ENCODE data around the gene PLXNA1.

PLXNA1 gene

DNA sequence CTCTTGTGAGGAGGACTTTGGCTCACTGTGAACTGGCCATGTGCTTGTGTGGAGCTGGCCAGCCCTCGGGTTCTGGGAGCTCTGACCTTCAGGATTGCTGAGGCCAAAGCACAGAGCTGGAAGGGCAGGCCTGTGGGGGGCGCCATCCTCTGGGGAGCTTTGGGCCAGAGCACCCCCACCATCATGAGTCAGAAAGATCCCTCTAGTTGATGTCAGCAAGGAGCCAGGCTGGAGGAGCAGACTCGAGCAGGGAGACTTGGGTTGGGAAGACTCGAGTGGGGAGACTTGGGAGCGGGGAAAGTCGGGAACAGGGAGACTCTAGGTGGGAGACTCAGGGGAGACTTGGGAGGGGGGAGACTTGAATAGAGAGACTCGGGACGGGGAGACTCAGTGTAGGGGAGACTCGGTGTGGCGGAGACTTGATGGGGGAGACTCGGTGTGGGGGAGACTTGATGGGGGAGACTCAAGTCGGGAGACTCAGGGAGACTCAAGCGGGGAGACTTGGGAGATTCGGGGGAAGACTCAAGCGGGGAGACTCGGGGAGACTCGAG is 37.7 kb upstream of the PLXNA1 start:
- no peaks in the 10 kb centered on the region for H3K27me3 Mint-ChIP-seq (ENCODE audit: low read depth)
- H3K36me3 Mint-ChIP-seq (ENCODE audit: low read depth): no peaks in the 10 kb centered on the region
- H3K27ac Mint-ChIP-seq: no peak overlapping the region
- H3K4me1 Mint-ChIP-seq (ENCODE audit: low read depth): peaks cover 3% of the 10 kb centered on the region
- no peak overlapping the region for H3K4me3 Mint-ChIP-seq
- no peak for DNase-seq (ENCODE audit: low spot score)
- no peaks in the 10 kb centered on the region for H3K9me3 Mint-ChIP-seq

DNA sequence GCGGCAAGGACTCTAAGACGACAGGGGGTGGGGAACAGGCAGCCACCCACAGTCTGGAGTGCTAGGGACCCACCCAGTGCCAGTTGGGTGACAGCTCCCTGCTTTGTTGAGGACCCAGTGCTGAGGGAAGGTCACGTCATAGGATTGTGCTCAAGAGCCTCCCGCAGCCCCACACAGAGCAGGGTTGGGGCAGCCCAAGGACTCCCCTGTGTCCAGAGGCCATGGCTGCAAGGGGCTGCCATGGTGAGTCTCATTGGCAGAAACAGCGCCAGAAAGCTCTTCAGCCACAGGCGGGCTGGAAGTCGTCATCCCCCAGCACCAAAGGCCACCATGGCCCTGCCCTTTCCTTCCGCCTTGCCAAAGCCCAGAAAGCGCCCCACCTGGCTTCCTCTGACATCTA is 37.0 kb upstream of the PLXNA1 start:
- H3K4me3 Mint-ChIP-seq: no peak overlapping the region
- no peak overlapping the region for H3K27ac Mint-ChIP-seq
- H3K36me3 Mint-ChIP-seq (ENCODE audit: low read depth): no peaks in the 10 kb centered on the region
- peaks cover 3% of the 10 kb centered on the region for H3K4me1 Mint-ChIP-seq (ENCODE audit: low read depth)
- no peaks in the 10 kb centered on the region for H3K27me3 Mint-ChIP-seq (ENCODE audit: low read depth)
- no peak for DNase-seq (ENCODE audit: low spot score)
- H3K9me3 Mint-ChIP-seq: no peaks in the 10 kb centered on the region

DNA sequence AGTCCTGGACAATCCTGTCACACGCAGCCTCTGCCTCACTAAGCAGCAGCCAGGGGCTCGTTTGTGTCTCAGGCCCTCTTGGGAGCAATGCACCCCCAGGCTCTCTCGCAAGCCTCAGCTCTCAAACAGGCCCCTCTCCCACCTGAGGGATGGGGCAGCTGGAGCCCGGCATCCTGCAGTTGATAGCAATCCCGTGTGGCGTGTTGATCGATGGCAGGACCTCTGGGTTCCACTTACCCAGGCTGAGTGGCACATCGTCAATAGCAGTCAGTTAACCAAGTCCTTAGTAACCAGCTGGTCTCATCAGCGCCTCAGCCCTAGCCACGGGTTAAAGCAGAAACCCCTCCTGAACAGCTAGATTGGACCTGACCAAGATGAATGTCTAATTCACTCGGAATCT is 36.5 kb upstream of the PLXNA1 start:
- Mint-ChIP-seq H3K9me3 (no peaks in the 10 kb centered on the region), H3K4me1 (ENCODE audit: low read depth) (peaks cover 3% of the 10 kb centered on the region), H3K27ac (no peak overlapping the region), H3K4me3 (no peak overlapping the region), H3K27me3 (ENCODE audit: low read depth) (no peaks in the 10 kb centered on the region), H3K36me3 (ENCODE audit: low read depth) (no peaks in the 10 kb centered on the region)
- DNase-seq (ENCODE audit: low spot score): no peak

DNA sequence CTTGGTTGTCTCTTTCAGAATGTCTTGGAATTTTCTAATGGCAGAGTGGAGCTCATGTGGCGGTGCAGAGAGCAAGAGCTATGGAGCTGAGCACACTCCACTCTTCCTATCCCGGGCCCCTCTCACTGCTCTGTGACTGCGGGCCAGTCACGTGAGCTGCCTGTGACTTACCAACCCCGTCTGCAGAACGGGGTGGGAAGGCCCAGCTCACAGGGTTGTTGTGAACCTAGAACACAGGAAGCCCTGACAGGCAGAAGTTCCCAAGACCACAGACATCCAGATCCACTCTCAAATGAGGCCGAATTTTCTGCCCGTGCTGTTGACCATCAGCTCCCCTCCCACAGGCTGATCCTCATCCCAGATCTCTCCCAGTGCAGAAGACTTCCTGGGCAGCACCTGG is 35.5 kb upstream of the PLXNA1 start:
- Mint-ChIP-seq H3K36me3 (ENCODE audit: low read depth) (no peaks in the 10 kb centered on the region), H3K4me1 (ENCODE audit: low read depth) (peaks cover 3% of the 10 kb centered on the region), H3K27me3 (ENCODE audit: low read depth) (no peaks in the 10 kb centered on the region), H3K27ac (no peak overlapping the region), H3K9me3 (no peaks in the 10 kb centered on the region), H3K4me3 (no peak overlapping the region)
- no peak for DNase-seq (ENCODE audit: low spot score)

DNA sequence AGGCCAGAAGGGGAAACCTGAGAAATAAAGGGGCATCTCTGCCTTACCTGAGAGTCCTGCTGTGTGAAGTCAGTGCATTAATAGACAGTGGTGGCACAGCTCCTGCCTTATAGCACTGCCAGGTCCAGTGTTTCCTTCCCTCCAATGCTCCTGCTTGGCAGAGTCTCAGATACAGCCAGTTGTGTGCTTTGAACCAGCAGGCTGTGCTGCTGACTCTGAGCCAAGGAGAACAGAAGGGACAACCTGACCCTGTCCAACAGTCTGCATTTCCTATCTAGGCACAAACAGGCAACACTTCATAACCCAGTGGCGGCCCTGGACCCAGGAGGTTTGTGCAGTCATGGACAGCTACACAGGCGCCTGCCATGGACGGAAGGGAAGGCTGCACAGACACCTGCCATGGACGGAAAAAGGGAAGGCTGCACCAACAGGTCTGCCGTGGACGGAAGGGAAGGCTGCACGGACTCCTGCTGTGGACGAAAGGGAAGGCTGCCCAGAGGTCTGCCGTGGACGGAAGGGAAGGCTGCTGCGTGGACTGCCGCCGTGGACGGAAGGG is 33.9 kb upstream of the PLXNA1 start:
- no peak overlapping the region for H3K4me3 Mint-ChIP-seq
- H3K9me3 Mint-ChIP-seq: no peaks in the 10 kb centered on the region
- DNase-seq (ENCODE audit: low spot score): no peak
- H3K4me1 Mint-ChIP-seq (ENCODE audit: low read depth): peaks cover 3% of the 10 kb centered on the region
- no peak overlapping the region for H3K27ac Mint-ChIP-seq
- no peaks in the 10 kb centered on the region for H3K36me3 Mint-ChIP-seq (ENCODE audit: low read depth)
- H3K27me3 Mint-ChIP-seq (ENCODE audit: low read depth): no peaks in the 10 kb centered on the region

DNA sequence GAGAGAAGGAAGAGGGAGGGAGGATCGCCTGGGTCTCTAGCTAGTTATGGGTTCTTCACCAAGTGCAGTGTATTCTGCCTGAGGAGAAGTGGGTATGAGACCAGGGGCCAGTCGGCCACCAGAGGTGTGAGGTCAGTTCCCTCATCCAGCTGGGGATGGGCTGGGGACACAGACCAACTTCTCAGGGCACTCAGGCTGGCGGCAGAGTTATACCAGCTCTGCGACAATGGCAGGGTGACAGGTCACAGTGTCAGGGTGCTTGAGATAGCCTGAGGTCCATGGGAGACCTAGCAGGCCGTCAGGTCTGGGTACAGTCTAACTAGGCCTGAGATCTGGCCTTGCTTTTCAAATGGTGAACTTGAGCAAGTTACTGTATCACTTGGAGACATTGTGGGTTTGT is 31.4 kb upstream of the PLXNA1 start:
- Mint-ChIP-seq H3K4me1 (ENCODE audit: low read depth) (peaks cover 4% of the 10 kb centered on the region), H3K27me3 (ENCODE audit: low read depth) (no peaks in the 10 kb centered on the region), H3K36me3 (ENCODE audit: low read depth) (no peaks in the 10 kb centered on the region), H3K27ac (no peak overlapping the region), H3K4me3 (no peak overlapping the region), H3K9me3 (no peaks in the 10 kb centered on the region)
- no peak for DNase-seq (ENCODE audit: low spot score)

DNA sequence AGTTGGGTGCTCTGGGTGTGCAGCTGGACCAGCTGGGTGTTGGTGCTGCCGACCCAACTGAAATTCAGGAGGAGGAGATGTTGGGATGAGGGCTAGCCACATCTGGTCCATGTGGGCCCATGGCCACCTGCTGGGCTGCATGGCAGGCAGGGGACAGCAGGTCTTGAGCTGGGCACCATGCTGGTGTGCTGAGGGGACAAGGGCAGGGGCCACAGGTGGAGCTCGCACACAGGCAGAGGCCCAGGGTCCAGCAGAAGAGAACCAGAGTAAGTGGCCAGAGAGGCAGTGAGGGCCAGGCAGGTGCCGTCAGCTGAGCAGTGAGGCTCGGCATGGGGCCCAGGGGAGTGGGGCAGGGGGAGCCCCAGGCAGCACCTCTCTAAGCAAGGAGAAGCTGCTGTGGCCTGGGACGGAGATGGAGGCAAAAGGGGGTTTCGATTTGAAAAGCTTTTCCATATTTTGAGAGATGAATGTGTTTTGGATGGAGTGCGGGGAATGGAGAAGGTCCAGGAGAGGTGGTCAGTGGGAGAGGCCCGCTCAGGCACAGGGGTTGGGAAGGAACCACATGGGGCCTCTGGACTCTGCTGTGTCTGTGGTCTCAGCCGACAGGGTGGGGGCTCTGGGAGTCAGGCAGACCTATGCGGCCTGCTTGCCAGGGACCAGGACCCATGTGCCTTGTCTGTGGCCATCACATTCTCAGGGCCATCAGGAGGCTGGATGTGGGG is 30.5 kb upstream of the PLXNA1 start:
- no peak overlapping the region for H3K4me3 Mint-ChIP-seq
- no peak for DNase-seq (ENCODE audit: low spot score)
- peaks cover 4% of the 10 kb centered on the region for H3K4me1 Mint-ChIP-seq (ENCODE audit: low read depth)
- H3K27ac Mint-ChIP-seq: no peak overlapping the region
- H3K27me3 Mint-ChIP-seq (ENCODE audit: low read depth): no peaks in the 10 kb centered on the region
- H3K9me3 Mint-ChIP-seq: no peaks in the 10 kb centered on the region
- H3K36me3 Mint-ChIP-seq (ENCODE audit: low read depth): no peaks in the 10 kb centered on the region

DNA sequence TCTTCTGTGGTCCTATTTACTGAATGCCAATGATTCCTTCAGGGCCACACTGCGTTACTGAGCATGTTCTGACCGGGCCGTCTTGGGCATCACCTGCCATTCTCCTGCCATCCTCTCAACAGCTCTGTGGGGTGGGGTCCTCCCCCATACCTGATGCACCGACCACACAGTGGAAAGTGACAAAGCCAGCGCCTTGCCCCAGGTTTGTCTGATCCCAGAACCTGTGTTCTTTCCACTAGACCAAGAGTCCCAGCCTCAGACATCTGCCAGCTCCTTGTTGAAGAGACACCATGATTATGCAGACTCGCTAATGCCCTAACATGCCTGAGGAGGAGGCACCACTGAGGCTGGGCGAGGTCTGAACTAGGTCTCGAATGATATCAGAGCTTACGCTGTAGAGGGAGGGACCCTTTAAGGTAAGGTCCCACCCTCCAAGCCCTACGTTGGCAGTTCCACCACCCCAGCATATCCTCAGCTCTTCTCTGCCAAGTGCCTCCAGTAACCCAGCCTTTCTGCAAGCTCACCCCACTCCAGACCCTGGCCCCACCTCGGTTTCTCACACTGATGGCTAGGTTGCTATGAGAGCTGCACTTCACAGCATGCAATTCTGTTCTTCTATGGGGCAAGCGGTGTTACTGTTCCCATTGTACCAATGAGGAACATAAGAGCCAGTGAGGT is 29.8 kb upstream of the PLXNA1 start:
- no peak overlapping the region for H3K27ac Mint-ChIP-seq
- no peaks in the 10 kb centered on the region for H3K27me3 Mint-ChIP-seq (ENCODE audit: low read depth)
- no peaks in the 10 kb centered on the region for H3K9me3 Mint-ChIP-seq
- no peaks in the 10 kb centered on the region for H3K36me3 Mint-ChIP-seq (ENCODE audit: low read depth)
- H3K4me3 Mint-ChIP-seq: no peak overlapping the region
- peaks cover 4% of the 10 kb centered on the region for H3K4me1 Mint-ChIP-seq (ENCODE audit: low read depth)
- DNase-seq (ENCODE audit: low spot score): no peak

DNA sequence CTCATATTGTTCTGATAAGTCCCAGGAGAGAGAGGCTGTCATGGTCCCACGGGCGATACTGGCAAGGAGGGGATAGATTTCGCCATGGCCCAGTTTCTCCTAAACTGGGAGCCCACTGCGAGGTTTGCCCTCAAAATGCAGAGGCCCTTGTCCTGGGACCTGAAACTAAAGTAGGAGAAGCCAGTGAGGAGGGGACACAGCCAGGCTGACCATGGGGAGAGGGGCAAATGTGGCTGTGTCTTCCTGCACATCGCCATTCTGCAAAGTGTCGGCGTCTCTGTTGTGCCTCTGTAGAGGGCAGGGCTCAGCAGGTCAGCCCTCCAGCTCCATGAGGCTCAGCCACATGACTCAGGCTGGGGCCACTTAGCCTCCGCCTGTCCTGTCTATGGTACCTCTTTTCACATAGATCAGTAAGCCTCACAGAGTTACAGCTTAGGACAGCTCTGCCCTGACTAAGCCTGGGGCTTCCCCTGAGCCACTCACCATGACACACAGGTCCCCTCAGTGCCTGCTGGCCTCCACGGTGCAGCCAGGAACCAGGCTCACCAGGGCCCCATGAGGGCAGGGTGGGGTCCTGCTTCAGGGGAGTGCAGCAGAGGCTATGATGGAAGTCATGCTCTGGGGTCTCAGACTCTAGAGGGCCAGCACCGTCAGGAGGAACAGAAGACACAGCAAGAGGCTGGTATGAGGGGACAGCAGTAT is 28.6 kb upstream of the PLXNA1 start:
- no peak for DNase-seq (ENCODE audit: low spot score)
- no peak overlapping the region for H3K27ac Mint-ChIP-seq
- H3K9me3 Mint-ChIP-seq: no peaks in the 10 kb centered on the region
- H3K4me3 Mint-ChIP-seq: no peak overlapping the region
- H3K4me1 Mint-ChIP-seq (ENCODE audit: low read depth): peaks cover 1% of the 10 kb centered on the region
- no peaks in the 10 kb centered on the region for H3K36me3 Mint-ChIP-seq (ENCODE audit: low read depth)
- H3K27me3 Mint-ChIP-seq (ENCODE audit: low read depth): no peaks in the 10 kb centered on the region

DNA sequence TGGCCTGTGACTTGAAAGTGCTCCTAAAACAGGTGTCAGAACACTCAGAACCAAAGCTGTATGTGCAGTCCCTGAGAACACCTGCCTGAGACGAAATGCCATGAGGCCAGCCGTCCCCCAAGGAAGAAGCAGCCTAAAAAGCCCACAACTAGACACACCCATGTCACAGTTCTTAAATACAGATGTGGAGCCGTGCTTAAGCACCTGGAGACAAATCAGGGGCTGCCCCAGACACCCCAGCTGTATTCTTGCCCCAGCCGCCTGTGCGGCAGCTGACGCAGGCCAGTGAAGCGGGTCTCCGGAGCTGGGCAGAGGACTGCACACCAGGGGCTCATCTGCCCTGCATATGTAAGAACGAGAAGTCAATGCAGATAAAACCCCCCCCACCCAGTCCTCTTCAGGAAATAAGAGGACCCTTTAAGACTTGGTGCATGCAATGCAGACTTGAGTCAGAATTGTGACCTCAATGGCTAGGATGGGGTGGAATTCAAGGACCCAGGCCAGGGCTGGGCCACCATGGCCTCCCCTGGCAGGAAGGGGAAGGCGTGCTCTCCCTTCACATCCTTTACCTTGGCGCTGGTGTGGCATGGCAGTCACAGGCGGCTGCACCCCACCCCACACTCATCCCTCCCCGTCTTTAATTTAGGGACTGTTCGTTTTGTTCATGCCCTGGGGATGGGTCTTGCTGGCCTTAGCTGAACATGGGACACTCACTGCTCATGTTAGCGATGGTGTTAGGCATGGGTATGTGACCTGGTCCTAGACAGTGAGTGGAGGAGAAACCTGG is 27.7 kb upstream of the PLXNA1 start:
- no peak for DNase-seq (ENCODE audit: low spot score)
- no peaks in the 10 kb centered on the region for H3K9me3 Mint-ChIP-seq
- H3K27ac Mint-ChIP-seq: no peak overlapping the region
- H3K4me1 Mint-ChIP-seq (ENCODE audit: low read depth): peaks cover 1% of the 10 kb centered on the region
- no peaks in the 10 kb centered on the region for H3K36me3 Mint-ChIP-seq (ENCODE audit: low read depth)
- H3K4me3 Mint-ChIP-seq: no peak overlapping the region
- no peaks in the 10 kb centered on the region for H3K27me3 Mint-ChIP-seq (ENCODE audit: low read depth)

DNA sequence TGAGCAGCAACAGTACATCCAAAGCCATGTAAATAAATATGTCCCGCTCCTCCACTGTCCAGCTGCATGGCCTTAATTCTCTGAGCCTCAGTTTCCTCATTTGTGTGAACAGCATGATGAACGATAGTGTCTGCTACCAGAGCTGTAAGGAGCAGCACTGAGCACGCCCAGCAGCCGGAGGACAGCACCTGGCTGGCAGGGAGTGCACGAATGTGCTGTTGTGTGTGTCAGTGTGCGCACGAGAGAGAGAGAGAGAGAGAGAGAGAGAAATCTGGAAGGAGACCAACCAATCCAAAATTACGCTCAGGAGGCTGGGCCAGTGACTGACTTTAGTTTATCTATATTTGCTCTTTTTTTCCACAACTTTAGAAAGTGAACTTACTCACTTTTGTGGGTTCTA is 26.6 kb upstream of the PLXNA1 start:
- no peak overlapping the region for H3K27ac Mint-ChIP-seq
- no peaks in the 10 kb centered on the region for H3K9me3 Mint-ChIP-seq
- no peaks in the 10 kb centered on the region for H3K27me3 Mint-ChIP-seq (ENCODE audit: low read depth)
- no peak overlapping the region for H3K4me3 Mint-ChIP-seq
- DNase-seq (ENCODE audit: low spot score): no peak
- peaks cover 1% of the 10 kb centered on the region for H3K4me1 Mint-ChIP-seq (ENCODE audit: low read depth)
- no peaks in the 10 kb centered on the region for H3K36me3 Mint-ChIP-seq (ENCODE audit: low read depth)

DNA sequence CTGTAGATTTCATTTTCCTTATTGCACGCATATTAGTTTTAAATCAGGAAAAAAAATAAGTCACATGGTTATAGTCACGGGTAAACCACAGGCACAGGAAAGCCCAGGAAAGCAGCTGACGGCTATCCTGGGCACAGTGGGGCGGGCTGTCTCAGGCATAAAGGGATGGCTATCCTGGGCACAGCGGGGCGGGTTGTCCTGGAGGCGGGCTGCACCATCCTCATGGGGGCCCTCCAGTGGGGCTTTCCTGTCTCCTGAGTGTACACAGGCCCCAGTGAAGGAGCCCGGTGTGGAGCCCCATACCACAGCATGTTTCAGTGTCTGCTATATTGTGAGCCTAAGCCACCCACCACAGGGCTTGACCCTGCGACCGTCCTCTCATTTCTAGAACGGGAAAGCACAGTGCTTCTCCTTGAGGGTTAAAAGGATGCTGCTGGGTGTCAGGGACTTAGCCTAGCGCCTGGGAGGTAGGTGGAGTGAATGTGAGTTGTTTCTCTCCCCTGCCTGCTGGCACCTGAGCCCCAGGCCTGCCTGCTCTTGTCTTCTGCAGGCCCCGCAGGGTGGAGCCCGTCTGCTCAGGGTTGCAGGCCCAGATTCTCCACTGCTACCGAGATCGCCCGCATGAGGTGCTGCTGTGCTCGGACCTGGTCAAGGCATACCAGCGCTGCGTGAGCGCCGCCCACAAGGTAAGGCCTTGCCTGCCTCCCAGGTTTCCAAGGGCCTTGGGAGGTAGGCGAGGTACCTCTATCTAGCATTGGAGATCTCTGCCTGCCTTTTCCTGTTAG is 25.9 kb upstream of the PLXNA1 start:
- H3K27ac Mint-ChIP-seq: no peak overlapping the region
- H3K4me1 Mint-ChIP-seq (ENCODE audit: low read depth): peaks cover 1% of the 10 kb centered on the region
- H3K4me3 Mint-ChIP-seq: no peak overlapping the region
- no peak for DNase-seq (ENCODE audit: low spot score)
- H3K9me3 Mint-ChIP-seq: no peaks in the 10 kb centered on the region
- no peaks in the 10 kb centered on the region for H3K36me3 Mint-ChIP-seq (ENCODE audit: low read depth)
- H3K27me3 Mint-ChIP-seq (ENCODE audit: low read depth): no peaks in the 10 kb centered on the region
